K562 (cell line): ENCODE data around the gene GNGT2. TPM values are rescaled to one million over a fixed set of nuclear protein-coding genes. Genes with fewer than 3 reads are reported as not detected.
A peak's percentile ranks its signal among the peaks of the same experiment; 100 is the strongest.

Experiments used
- ATAC-seq: fragments of 200-7000 bp; cut with Tn5 transposase; 3 replicates; pipeline ENCODE4 v1.9.1; 2020; ENCODE audit warnings: moderate library complexity
- BruUV-seq: library from RNA; stranded (reverse); fragments of 400-500 nt; replicated peaks from 2 replicates; lab custom pipeline; 2021; lab: Mats Ljungman, UMichigan
- CTCF ChIA-PET: fragments of 300-600 bp; formaldehyde crosslinking; extraction: SDS; loops from one replicate; lab custom pipeline; 2021; ENCODE audit warnings: low intra/inter-chr PET ratio; lab: Yijun Ruan, JAX
- POLR2A ChIA-PET: fragments of 300-600, 350-650 bp; sonication (Branson Sonifier 250); formaldehyde crosslinking; extraction: SDS; loops from one replicate; lab custom pipeline; 2021; ENCODE audit warnings: antibody characterized with exemption, inconsistent platforms; lab: Yijun Ruan, JAX
- DNase-seq, 4 experiments: peaks; one replicate each; pipeline versions ENCODE4 v3.0.0 to v3.0.0-alpha.2; 2011 to 2018; ENCODE audit warnings: low spot score in 3 of 4, mixed read lengths in 3 of 4; ENCODE audit errors: extremely low read depth in 1 of 4
- FAIRE-seq: peaks from 2 replicates; lab custom pipeline; 2011; peaks lifted over from hg19 to GRCh38; lab: Jason Lieb, UNC
- H2AFZ ChIP-seq: 2 replicates; pipeline ENCODE4 v1.6.0; 2011; ENCODE audit warnings: low read depth, low read length, control low read depth, inconsistent platforms
- H3K27ac ChIP-seq: fragments of 200-600 bp; 3 replicates; pipeline ENCODE4 v1.8.0; 2011; ENCODE audit warnings: low read depth, mild to moderate bottlenecking, control low read depth, inconsistent platforms, low read length, moderate library complexity, mixed read lengths; ENCODE audit errors: extremely low read depth
- H3K27me3 ChIP-seq, 2 experiments: fragments of 300-600 bp in 1 of 2; 2 replicates in 1 of 2; 3 replicates in 1 of 2; pipeline versions ENCODE4 v1.6.0 to v1.8.0; 2011; ENCODE audit warnings: inconsistent platforms in 2 of 2, low read length in 2 of 2, mild to moderate bottlenecking in 1 of 2, mixed read lengths in 1 of 2, moderate library complexity in 1 of 2; ENCODE audit not compliant: control insufficient read depth in 2 of 2, insufficient read depth in 2 of 2
- H3K36me3 ChIP-seq: fragments of 300-600 bp; 3 replicates; pipeline ENCODE4 v1.8.0; 2011; ENCODE audit warnings: mild to moderate bottlenecking, low read length, inconsistent platforms; ENCODE audit not compliant: control insufficient read depth, insufficient read depth
- H3K4me1 ChIP-seq, 2 experiments: fragments of 200-600 bp in 1 of 2; replicated peaks in 1 of 2; 2 replicates in 1 of 2; 3 replicates in 1 of 2; pipeline versions ENCODE4 v1.5.1 to v1.8.0; 2011; ENCODE audit warnings: inconsistent platforms in 2 of 2, low read length in 2 of 2, mild to moderate bottlenecking in 1 of 2, mixed read lengths in 1 of 2, moderate library complexity in 1 of 2; ENCODE audit not compliant: control insufficient read depth in 2 of 2, insufficient read depth in 2 of 2
- H3K4me2 ChIP-seq: 2 replicates; pipeline ENCODE4 v1.6.1; 2011; ENCODE audit warnings: low read length, control low read depth, inconsistent platforms, mixed read lengths; ENCODE audit not compliant: insufficient read depth
- H3K4me3 ChIP-seq: fragments of 200-600 bp; sonication (generic), shearing (Covaris generic); 2 replicates; pipeline ENCODE4 v1.5.1; 2016; ENCODE audit warnings: control low read depth, inconsistent platforms
- H3K79me2 ChIP-seq: fragments of 200-600 bp; 3 replicates; pipeline ENCODE4 v1.8.0; 2011; ENCODE audit warnings: low read length, inconsistent platforms; ENCODE audit not compliant: control insufficient read depth, insufficient read depth
- H3K9ac ChIP-seq, 2 experiments: 2 replicates each; pipeline versions ENCODE4 v1.6.0 to v1.6.1; 2011; ENCODE audit warnings: low read depth in 2 of 2, low read length in 2 of 2, control low read depth in 1 of 2, inconsistent platforms in 1 of 2, mild to moderate bottlenecking in 1 of 2, mixed read lengths in 1 of 2; ENCODE audit not compliant: insufficient read depth in 1 of 2
- H3K9me1 ChIP-seq: one replicate; pipeline ENCODE4 v1.6.0; 2011; ENCODE audit warnings: inconsistent platforms, mild to moderate bottlenecking, low read length, moderate library complexity; ENCODE audit not compliant: control insufficient read depth, insufficient read depth
- H3K9me3 ChIP-seq: replicated peaks from 2 replicates; pipeline ENCODE4 v1.5.1; 2011; ENCODE audit warnings: low read depth, low read length, inconsistent platforms; ENCODE audit not compliant: control insufficient read depth, insufficient read depth
- H4K20me1 ChIP-seq: replicated peaks from 2 replicates; pipeline ENCODE4 v1.6.1; 2011; ENCODE audit warnings: low read length, inconsistent platforms, mixed read lengths; ENCODE audit not compliant: control insufficient read depth, insufficient read depth
- HNRNPUL1 ChIP-seq: fragments of 200-400 bp; formaldehyde crosslinking; IDR thresholded peaks from 2 replicates; pipeline ENCODE4 v1.6.1; 2017; ENCODE audit warnings: low read length
- PHB ChIP-seq: fragments of 250-450 bp; sonication (Bioruptor Pico); IDR thresholded peaks from 2 replicates; pipeline ENCODE4 v1.5.0; 2021
- RNF219 ChIP-seq: fragments of 250-450 bp; sonication (Bioruptor Pico); IDR thresholded peaks from 2 replicates; pipeline ENCODE4 v1.5.0; 2022; ENCODE audit warnings: mild to moderate bottlenecking
- ZFP36 ChIP-seq: fragments of 150-350 bp; IDR thresholded peaks from 2 replicates; pipeline ENCODE4 v1.6.1; 2018; ENCODE audit warnings: low read length, low read depth; ENCODE audit not compliant: partially characterized antibody
- ZNF766 ChIP-seq: fragments of 200-800 bp; sonication (Bioruptor generic); conservative IDR thresholded peaks from 2 replicates; pipeline ENCODE4 v1.6.1; 2016; ENCODE audit warnings: missing genetic modification characterization, missing compliant biosample characterization
- WGBS: fragments of 100-300 bp; shearing (Covaris generic); methylation state at CpG from one replicate; pipeline ENCODE4 v1.1.6; 2016; ENCODE audit warnings: low coverage, mixed read lengths; ENCODE audit not compliant: insufficient coverage; ENCODE audit errors: missing lambda C conversion rate; 5-methylcytosine and 5-hydroxymethylcytosine counted together
- in situ Hi-C: fragments of 300-500 bp; cut with MboI; formaldehyde crosslinking; loops from 4 replicates; pipeline ENCODE4 v1.15.0; 2018; ENCODE audit warnings: inconsistent platforms, mixed read lengths
- intact Hi-C: fragments of 100-400 bp; cut with micrococcal nuclease; formaldehyde crosslinking; loops from 2 replicates; pipeline ENCODE4 v1.14.2; 2022
- polyA plus RNA-seq, 8 experiments: library from polyadenylated mRNA; depleted of rRNA in 4 of 8; stranded (reverse) in 5 of 8; unstranded in 3 of 8; fragments of >200 nt; fragmentation: Nextera tagmentation in 2 of 8; fragmentation: Illumina TruSeq in 1 of 8; extraction: Ambion mirVana in 2 of 8; extraction: Trizol in 1 of 8; gene quantifications; 2 replicates each; pipeline versions ENCODE4 v1.2.1 to v1.2.3, GENCODE V29; 2011 to 2014; ENCODE audit warnings: inconsistent platforms in 1 of 8, missing spikeins in 1 of 8
- total RNA-seq, 7 experiments: library from RNA; depleted of rRNA in 6 of 7; stranded (reverse); fragments of >200 nt in 6 of 7; fragmentation: Illumina TruSeq in 2 of 7; extraction: Trizol in 2 of 7; gene quantifications; 2 replicates each; pipeline versions ENCODE4 v1.2.1 to v1.2.3, GENCODE V29; 2011 to 2021; ENCODE audit warnings: low replicate concordance in 1 of 7

Gene GNGT2
- total and polyA plus RNA-seq, 9 of the 15 experiments (the other 6 are each of a cell fraction or from before 2014, with no cell fraction given) = not detected

GRCh38 chr17:49219987-49220386 is 9.6 kb upstream of the GNGT2 start:
- Histone ChIP-seq H3K9me3 (no peaks in the 10 kb centered on the region), H4K20me1 (no peaks in the 10 kb centered on the region), H3K9ac (no peak overlapping the region), H3K9me1 (no peaks in the 10 kb centered on the region), H3K4me3 (no peak overlapping the region), H3K27me3 (peaks cover 1 to 56% of the 10 kb centered on the region in 2 experiments; a peak in 3 of 5 replicates), H3K36me3 (no peaks in the 10 kb centered on the region), H3K27ac (no peak overlapping the region), H2AFZ (no peak overlapping the region), H3K4me2 (no peak overlapping the region), H3K4me1 (peaks cover 6 to 37% of the 10 kb centered on the region in 2 experiments; a peak in 4 of 5 replicates), H3K79me2 (no peaks in the 10 kb centered on the region)
- POLR2A ChIA-PET = interaction anchor here (0.7 kb wide), 1 partner anchor 488 kb away, joined by 3 read pairs; the partner anchor contains the start of gene SLC35B1
- BruUV-seq = no TSS peak
- CTCF ChIA-PET = interaction anchor here (0.6 kb wide), 1 partner anchor 95 kb away, joined by 5 read pairs; no protein-coding TSS in a partner anchor
- TF ChIP-seq RNF219 (CRISPR knock-in tag) (no peak), ZFP36 (no peak), ZNF766 (CRISPR knock-in tag) (no peak), PHB (CRISPR knock-in tag) (no peak), HNRNPUL1 (no peak)
- intact Hi-C loops (loop anchor here (5.0 kb wide), 1 partner anchor 72 kb away; no protein-coding TSS in a partner anchor), in situ Hi-C loops (no loop called here)
- FAIRE-seq (no peak), DNase-seq (peak in 2 of 4 experiments; percentile 24 to 30), ATAC-seq (no peak)
- WGBS = 7% methylated on average over 8 of the region's 15 CpGs
